GM12892 (cell line): Measurements from ENCODE around the gene CNTNAP2.

Experiments
- DNase-seq: peaks from one replicate; pipeline ENCODE4 v3.0.0; 2011; ENCODE audit not compliant: insufficient read length
- FAIRE-seq: peaks from 2 replicates; lab custom pipeline; 2011; peaks lifted over from hg19 to GRCh38; lab: Jason Lieb, UNC
- POLR2A ChIP-seq: IDR thresholded peaks from 2 replicates; pipeline ENCODE4 v1.6.1; 2011; ENCODE audit warnings: low read depth, low read length, control low read depth
- POLR2AphosphoS5 ChIP-seq: IDR thresholded peaks from 2 replicates; pipeline ENCODE4 v1.6.1; 2011; ENCODE audit warnings: low read depth, low read length, control low read depth
- TAF1 ChIP-seq: IDR thresholded peaks from 2 replicates; pipeline ENCODE4 v1.6.1; 2011; ENCODE audit warnings: low read depth, mild to moderate bottlenecking, control low read depth, low read length, borderline replicate concordance

The CNTNAP2 gene

GRCh38 chr7:147547252-147547897 lies 1430.8 kb downstream of the CNTNAP2 start:
- DNase-seq: no peak

GRCh38 chr7:147556317-147556716 lies 1439.7 kb downstream of the CNTNAP2 start:
- FAIRE-seq (no peak), DNase-seq (no peak)

More at GRCh38 chr7:147547252-147547897, 1430.8 kb downstream of the CNTNAP2 start:
- no peak for FAIRE-seq
- TF ChIP-seq POLR2AphosphoS5 (no peak), POLR2A (no peak), TAF1 (no peak)

GRCh38 chr7:147563669-147564068 lies 1447.1 kb downstream of the CNTNAP2 start:
- DNase-seq (no peak), FAIRE-seq (no peak)
- TF ChIP-seq TAF1 (no peak), POLR2A (no peak), POLR2AphosphoS5 (no peak)

More at GRCh38 chr7:147556317-147556716, 1439.7 kb downstream of the CNTNAP2 start:
- no peak for TF ChIP-seq POLR2AphosphoS5
- TF ChIP-seq POLR2A: no peak
- no peak for TF ChIP-seq TAF1

- no peak for TF ChIP-seq POLR2AphosphoS5
- TF ChIP-seq POLR2A: no peak
- TF ChIP-seq TAF1: no peak
- DNase-seq (no peak), FAIRE-seq (no peak)
Measured at GRCh38 chr7:147564786-147565476, 1448.3 kb downstream of the CNTNAP2 start.

- FAIRE-seq (no peak), DNase-seq (no peak)
- TF ChIP-seq TAF1: no peak
- no peak for TF ChIP-seq POLR2A
- no peak for TF ChIP-seq POLR2AphosphoS5
Measured at GRCh38 chr7:147567043-147567442, 1450.4 kb downstream of the CNTNAP2 start.

GRCh38 chr7:147569116-147569913 lies 1452.7 kb downstream of the CNTNAP2 start:
- FAIRE-seq: peak; percentile 40

GRCh38 chr7:147570390-147570789 lies 1453.8 kb downstream of the CNTNAP2 start:
- FAIRE-seq (no peak), DNase-seq (no peak)
- TF ChIP-seq TAF1: no peak
- no peak for TF ChIP-seq POLR2A
- TF ChIP-seq POLR2AphosphoS5: no peak

More at GRCh38 chr7:147569116-147569913, 1452.7 kb downstream of the CNTNAP2 start:
- TF ChIP-seq POLR2AphosphoS5: no peak
- no peak for TF ChIP-seq POLR2A
- no peak for TF ChIP-seq TAF1
- no peak for DNase-seq

GRCh38 chr7:147571436-147572185 lies 1455.0 kb downstream of the CNTNAP2 start:
- no peak for DNase-seq
- TF ChIP-seq POLR2AphosphoS5 (no peak), TAF1 (no peak), POLR2A (no peak)
- FAIRE-seq: no peak

GRCh38 chr7:147578196-147578595 lies 1461.6 kb downstream of the CNTNAP2 start:
- no peak for DNase-seq
- FAIRE-seq: no peak
- no peak for TF ChIP-seq POLR2AphosphoS5
- no peak for TF ChIP-seq TAF1
- no peak for TF ChIP-seq POLR2A

- no peak for TF ChIP-seq POLR2AphosphoS5
- TF ChIP-seq POLR2A: no peak
- no peak for TF ChIP-seq TAF1
- FAIRE-seq (no peak), DNase-seq (no peak)
Measured at GRCh38 chr7:147579148-147579547, 1462.5 kb downstream of the CNTNAP2 start.

- no peak for FAIRE-seq
- DNase-seq: no peak
- no peak for TF ChIP-seq POLR2A
- no peak for TF ChIP-seq POLR2AphosphoS5
- no peak for TF ChIP-seq TAF1
Measured at GRCh38 chr7:147584771-147585193, 1468.2 kb downstream of the CNTNAP2 start.

GRCh38 chr7:147586110-147586509 lies 1469.5 kb downstream of the CNTNAP2 start:
- DNase-seq (no peak), FAIRE-seq (no peak)
- no peak for TF ChIP-seq TAF1
